GM21529 (cell line): ENCODE measurements around the gene PRSS57.

ENCODE experiments used
- ATAC-seq: cut with Tn5 transposase; IDR thresholded peaks from one replicate; pipeline ENCODE4 v1.9.1; 2021; ENCODE audit not compliant: unreplicated experiment

PRSS57 gene

DNA sequence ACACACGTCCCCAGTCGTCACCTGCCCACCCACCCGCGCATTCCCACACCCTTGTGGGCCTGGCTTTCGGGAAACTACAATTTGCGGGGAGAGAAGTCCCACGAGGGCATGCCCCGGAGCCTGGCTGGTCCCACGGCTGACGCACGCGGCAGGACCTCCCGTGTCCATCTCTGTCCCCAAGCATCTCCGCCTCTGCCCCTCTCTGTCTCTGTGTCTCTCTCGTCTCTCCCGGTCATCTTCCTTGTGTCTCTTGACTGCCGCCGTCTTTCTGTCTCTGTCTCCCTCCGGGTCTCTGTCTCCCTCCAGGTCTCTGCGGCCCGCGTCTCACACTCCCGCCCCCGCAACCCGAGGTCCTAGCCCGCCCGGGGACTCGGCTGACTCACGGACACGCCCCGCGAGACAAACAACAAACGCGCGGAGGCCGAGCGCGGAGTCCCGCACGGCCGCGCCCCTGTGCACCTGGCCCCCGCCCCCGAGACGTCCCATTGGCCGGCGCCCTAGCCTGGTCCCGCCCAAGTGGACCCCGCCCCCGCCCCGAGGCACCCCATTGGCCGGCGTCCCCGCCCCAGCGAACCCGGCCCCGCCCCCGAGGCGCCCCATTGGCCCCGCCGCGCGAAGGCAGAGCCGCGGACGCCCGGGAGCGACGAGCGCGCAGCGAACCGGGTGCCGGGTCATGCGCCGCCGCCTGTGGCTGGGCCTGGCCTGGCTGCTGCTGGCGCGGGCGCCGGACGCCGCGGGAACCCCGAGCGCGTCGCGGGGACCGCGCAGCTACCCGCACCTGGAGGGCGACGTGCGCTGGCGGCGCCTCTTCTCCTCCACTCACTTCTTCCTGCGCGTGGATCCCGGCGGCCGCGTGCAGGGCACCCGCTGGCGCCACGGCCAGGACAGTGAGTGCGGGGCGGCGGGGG, 55.7 kb downstream of the PRSS57 start, which contains the start of gene FGF22:
FGF22 (plus strand) TSS at position 627 of the 908 bp plus-strand sequence; CDS start at position 674, 47 bp downstream.
- ATAC-seq: peak; percentile 48

DNA sequence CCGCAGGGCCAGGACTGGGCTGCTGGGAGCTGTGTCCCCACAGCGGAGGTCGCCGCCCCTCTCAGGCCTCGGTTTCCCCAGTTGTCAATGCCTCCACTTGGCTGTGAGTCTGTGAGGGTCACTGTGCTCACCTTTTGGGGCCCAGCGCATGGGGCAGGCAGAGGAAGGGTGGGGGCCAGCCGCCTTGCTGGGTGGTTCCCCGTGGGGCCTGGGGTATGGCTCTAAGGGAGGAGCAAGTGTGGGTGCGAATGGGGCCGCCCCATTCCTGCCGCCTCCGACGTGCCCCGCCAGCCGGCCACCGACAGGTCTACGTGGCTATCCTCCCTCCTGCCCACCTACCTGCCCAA, 56.4 kb downstream of the PRSS57 start:
- ATAC-seq: no peak
